GM18505 (cell line): ENCODE data around the gene ADAMTS17.

Source experiments
- ATAC-seq: cut with Tn5 transposase; IDR thresholded peaks from one replicate; pipeline ENCODE4 v1.9.1; 2021; ENCODE audit not compliant: unreplicated experiment
- POLR2A ChIP-seq: IDR thresholded peaks from 4 replicates; pipeline ENCODE4 v1.6.1; 2011; ENCODE audit warnings: borderline replicate concordance; ENCODE audit not compliant: insufficient read depth, insufficient read length; ENCODE audit errors: extremely low read depth

ADAMTS17 gene

GRCh38 chr15:100022391-100022790, 319.4 kb downstream of the ADAMTS17 start:
- TF ChIP-seq POLR2A, result no peak
- ATAC-seq, result no peak

GRCh38 chr15:100021653-100022052, 320.1 kb downstream of the ADAMTS17 start:
- TF ChIP-seq POLR2A, result no peak
- no peak for ATAC-seq

- ATAC-seq, result no peak
- TF ChIP-seq POLR2A, result no peak
Measured at GRCh38 chr15:100020614-100021013, 321.2 kb downstream of the ADAMTS17 start.

- no peak for ATAC-seq
- TF ChIP-seq POLR2A, result no peak
Measured at GRCh38 chr15:100020189-100020588, 321.6 kb downstream of the ADAMTS17 start.

GRCh38 chr15:100019601-100020000, 322.2 kb downstream of the ADAMTS17 start:
- no peak for ATAC-seq
- no peak for TF ChIP-seq POLR2A

GRCh38 chr15:100018191-100018590, 323.6 kb downstream of the ADAMTS17 start:
- TF ChIP-seq POLR2A, result no peak

GRCh38 chr15:100017140-100017539, 324.6 kb downstream of the ADAMTS17 start:
- no peak for TF ChIP-seq POLR2A
- no peak for ATAC-seq

More at GRCh38 chr15:100018191-100018590, 323.6 kb downstream of the ADAMTS17 start:
- ATAC-seq, result no peak

- ATAC-seq, result no peak
- no peak for TF ChIP-seq POLR2A
Measured at GRCh38 chr15:100016632-100017031, 325.1 kb downstream of the ADAMTS17 start.

GRCh38 chr15:100011235-100011634, 330.5 kb downstream of the ADAMTS17 start:
- TF ChIP-seq POLR2A, result no peak
- ATAC-seq, result no peak

GRCh38 chr15:100009372-100009771, 332.4 kb downstream of the ADAMTS17 start:
- ATAC-seq, result no peak
- TF ChIP-seq POLR2A, result no peak

- ATAC-seq, result no peak
- no peak for TF ChIP-seq POLR2A
Measured at GRCh38 chr15:100008258-100008657, 333.5 kb downstream of the ADAMTS17 start.

- no peak for TF ChIP-seq POLR2A
- no peak for ATAC-seq
Measured at GRCh38 chr15:100007609-100008008, 334.2 kb downstream of the ADAMTS17 start.

GRCh38 chr15:100005715-100006114, 336.1 kb downstream of the ADAMTS17 start:
- TF ChIP-seq POLR2A, result no peak

GRCh38 chr15:100005013-100005412, 336.8 kb downstream of the ADAMTS17 start:
- TF ChIP-seq POLR2A, result no peak

More at GRCh38 chr15:100005715-100006114, 336.1 kb downstream of the ADAMTS17 start:
- ATAC-seq, result no peak

More at GRCh38 chr15:100005013-100005412, 336.8 kb downstream of the ADAMTS17 start:
- ATAC-seq, result no peak
